Measurements from ENCODE around the gene RAD9A.

RAD9A gene

GRCh38 chr11:67391304-67392182 is at the start of gene RAD9A:
TSS of gene RAD9A (plus strand) at chr11:67391986. CDS start at chr11:67392045, 59 bp downstream.
- peak; percentile 48 for DNase-seq

GRCh38 chr11:67344264-67344663 is 47.5 kb upstream of the RAD9A start:
- DNase-seq: no peak

DNA sequence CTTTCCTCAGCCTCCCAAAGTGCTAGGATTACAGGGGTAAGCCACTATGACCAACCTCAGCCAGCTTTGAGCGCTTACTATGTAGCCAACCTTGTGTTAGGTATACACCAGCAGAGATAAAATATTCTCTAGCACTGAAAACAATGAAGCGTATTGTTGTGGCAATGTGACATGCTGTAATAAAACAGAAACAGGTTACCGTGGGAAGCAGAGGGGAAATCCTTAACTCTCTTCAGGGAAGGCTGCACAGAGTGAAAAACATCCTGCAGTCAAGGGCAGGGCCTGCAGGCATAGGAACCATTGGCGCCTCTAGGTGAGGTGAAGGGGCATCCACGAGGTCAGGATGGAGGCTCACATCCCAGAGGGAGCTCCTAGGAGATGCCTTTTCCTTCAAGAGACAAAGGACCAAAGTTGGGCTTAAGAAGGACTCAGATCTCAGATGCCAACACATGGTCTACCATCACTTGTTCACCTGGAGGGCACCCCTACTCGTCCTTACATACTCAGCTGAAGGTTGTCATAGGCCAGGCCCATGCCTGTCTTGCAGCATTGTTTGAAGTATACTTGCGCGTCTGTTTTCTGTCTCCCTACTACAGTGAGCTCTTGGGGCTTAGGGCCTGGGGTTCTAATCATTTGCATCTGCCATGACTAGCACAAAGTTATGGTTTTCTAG is 46.4 kb upstream of the RAD9A start:
- no peak for DNase-seq

GRCh38 chr11:67345920-67346819 is 45.6 kb upstream of the RAD9A start:
- DNase-seq: no peak

GRCh38 chr11:67347964-67348749 is 43.6 kb upstream of the RAD9A start:
- DNase-seq: no peak

DNA sequence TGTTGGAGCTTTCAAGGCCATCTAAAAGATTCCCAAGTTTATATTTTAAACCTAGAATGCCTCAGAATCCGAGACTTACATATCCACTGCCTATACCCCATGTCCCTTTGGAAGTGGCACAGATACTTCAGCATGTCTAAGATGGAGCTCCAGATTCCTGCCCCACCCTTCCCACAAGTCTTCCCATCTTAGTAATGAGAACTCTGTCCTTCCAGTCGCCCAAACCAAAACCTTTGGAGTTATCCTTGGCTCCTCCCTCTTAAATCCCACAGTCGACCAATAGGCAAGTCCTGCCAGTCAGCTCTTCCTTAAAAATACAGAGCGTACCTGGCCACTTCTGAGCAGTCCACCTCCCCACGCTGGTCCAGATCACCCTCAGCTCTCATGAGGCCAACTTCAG is 42.8 kb upstream of the RAD9A start:
- DNase-seq: no peak

DNA sequence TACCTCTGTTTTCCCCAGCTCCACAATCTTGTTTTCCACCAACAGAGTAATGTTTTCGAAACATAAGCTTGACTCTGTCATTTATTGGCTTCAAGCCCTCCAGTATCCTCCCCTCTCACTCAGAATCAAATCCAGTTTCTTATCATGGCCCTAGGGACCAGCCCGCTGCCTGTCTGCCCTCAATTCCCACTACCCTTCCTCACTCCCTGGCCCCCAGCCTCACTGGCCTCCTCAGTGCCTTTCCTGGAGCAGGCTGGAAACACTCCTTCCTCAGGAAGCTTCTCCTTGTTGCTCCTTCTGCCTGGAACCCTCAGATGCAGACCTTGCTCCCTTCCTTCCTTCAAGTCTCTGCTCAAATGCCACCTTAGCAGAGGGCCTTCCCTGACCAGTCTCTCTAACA is 42.3 kb upstream of the RAD9A start:
- DNase-seq: no peak

GRCh38 chr11:67349928-67350465 is 41.8 kb upstream of the RAD9A start:
- DNase-seq: no peak

DNA sequence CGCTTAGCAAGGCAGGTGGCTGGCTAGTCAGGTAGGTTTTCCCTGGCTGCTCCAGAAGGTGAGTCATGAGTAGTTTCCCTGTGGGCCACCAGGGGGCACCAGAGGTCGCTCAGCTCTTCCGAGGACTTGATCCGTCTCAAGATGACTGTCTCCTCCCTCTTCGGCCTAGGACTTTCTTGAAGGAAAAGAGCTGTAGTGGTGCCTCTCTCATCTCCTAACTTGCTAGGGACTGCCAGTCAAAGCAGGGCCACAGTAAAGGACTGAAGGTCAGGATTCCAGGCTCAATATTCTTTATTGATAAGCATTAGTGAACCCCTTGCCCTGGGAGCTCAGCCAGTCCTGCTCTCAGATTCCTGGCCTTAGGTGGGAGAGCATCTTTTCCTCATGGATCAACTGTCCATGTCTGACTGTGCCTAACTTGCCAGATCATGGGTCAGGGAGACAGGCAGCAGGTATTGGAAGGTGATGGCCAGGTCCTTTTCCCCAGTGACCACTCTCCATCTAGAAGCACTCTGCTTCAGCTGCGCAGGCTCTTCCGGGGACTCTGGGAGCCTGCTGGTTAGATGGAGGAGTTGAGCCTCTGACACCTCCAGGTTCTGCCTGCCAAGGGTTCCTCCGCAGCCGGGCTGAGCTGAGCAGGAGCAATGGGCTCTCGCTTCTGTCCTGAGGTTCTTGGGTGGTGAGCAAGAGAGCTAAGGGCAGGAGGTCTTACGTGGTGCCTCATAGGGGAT is 40.3 kb upstream of the RAD9A start:
- DNase-seq: no peak

DNA sequence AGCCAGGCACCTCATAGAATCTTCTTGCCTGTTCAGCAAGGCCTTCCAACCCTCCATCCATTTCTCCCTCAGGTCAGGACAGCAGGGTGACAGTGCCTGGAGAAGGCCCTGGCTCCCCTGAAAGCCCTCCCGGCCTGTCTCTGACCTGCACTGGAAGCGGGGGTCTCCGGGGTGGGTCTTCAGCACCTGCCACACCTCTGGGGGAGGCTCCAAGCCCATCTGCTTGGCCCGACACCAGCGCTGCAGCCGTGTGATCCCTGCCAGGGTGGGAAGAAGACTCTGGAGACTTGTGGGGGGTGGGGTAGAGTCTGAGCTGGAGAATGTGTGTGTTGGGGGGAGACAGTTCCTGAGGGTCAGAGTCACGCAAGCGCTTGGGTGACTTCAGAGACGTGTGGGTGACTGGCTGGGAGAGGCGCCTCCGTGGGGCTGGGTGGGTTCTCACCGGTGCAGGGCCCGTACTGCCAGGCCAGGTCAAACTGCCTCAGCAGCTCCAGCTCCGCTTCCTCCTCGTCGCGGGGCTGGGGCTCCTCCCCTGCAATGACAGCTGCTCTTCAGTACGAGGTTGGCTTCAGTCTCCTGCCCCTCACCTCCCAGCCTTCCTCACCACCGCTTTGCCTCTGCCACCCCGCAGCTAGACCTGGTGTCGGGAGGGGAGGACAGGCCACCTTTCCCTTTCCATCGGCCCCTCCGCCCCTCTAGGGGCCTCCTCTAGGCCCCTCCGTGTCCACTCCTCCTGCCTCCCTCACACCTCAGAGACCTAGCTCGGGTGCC is 39.1 kb upstream of the RAD9A start:
- no peak for DNase-seq

DNA sequence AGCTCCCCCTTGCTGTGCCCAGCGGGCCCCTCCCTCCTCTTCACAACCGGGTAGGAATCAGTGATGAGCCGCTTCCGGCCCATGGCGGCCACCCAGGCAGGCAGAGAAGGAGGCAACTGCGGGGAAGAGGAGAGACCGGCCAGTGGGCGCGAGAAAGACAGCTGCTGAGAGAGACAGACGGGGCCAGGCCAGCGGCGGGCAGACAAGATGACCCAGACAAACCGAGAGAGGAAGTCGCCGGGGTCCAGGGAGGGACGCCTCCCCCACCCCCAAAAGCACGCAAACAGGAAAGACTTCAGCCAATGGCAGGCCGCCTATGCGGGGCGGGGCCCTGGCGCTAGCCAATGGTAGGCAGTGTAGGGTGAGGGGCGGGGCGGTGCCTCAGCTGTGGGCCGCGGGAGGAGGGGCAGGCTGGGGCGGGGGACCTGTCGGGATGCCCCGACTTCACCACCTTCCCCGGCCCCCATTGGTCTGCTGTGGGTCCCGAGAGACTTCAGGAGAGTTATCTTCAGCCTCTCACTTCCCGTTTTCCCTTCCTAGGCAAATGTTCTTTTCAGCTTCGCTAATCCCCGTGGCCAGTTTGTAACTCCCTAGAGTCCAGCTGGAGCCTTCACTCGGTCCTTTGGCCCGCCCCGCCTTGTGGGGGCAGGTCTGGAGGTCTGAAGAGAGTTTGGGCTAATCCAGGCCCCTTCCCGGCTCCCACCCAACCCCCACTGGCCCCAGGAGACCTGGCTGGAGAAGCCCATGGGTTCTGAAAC is 38.3 kb upstream of the RAD9A start, which contains the start of gene POLD4:
Gene POLD4 (minus strand): TSS at position 230 of the 758 bp plus-strand sequence. CDS start 147 bp downstream, at position 83.
- DNase-seq: peak; percentile 81

DNA sequence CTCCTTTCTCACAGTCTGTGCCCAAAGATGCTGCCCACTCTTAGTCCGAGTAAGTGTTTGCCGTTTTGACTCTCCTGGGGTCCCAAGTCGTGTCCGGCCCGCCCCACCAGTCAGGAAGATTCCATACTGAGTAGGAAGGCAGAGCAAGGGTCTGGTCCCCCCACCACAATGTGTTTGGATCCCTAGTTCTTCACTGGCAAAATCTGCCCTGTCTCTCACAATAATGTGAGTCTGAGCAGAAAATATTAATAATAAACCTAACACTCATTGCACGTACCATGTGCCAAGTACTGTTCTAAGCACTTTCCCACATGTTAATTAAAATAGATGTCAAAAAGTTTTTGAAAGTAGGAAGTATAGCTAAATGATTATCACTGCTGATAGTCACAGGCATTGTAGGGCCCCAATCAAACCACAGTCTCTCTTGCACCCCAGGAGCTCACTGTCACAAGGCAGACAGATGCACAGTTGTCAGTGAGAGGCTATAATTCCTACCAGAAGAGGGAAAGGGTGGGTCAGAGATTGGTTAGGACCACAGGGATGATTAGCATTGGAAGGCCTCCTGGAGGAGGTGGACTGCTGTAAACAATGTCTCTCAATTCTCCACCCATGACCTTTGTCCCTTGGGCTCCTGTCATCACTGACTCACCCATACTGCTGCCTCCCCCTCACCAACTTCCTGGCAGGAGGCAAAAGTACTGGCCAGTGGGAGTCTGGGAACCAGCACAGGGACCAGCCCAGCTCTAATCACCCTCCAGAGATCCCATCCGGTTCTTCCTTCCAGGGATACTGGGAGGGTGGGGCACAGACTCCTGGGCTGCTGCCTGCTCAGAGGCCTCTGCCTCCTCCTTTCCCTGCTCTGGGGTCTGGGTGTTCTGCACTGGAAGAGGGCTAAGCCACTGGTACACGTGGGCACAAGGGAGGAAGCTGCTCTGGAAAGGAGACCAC is 37.4 kb upstream of the RAD9A start:
- DNase-seq: peak; percentile 72

DNA sequence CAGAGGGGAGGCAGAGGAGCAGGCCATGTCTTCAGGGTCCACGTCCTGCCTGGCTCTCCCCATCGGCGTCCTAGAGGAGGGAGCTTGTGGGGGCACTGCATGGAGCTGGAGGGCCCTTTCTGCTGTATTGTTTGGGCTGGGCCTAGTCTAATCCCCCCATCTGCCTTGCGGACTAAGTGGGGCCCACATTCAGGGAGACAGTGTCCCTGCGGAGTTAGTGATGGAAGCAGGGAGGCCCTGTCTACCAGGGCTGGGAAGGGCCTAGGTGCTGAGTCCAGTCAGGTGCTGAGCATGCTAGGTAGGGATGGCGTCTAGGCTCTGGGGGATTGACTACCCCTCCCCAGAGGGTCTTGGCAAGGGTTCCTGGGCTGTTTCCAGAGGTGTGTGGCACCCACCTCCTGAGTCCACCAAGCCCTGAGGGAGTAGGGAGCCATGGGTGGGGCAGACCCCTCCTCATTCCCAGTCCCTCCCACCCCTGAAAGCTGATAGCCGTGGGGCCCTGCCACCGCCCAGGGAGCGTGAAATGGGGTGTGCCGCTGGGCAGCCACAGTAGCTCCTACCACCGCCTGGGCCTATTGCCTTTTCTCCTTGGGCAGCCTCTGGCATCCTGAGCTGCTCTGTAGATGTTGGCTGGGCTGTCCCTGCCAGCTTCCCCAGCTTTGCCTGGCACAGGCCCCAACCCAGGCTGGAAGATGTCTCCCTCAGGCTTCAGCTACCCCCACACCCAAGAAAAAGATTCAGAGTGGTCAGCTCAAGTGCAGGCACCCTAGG is 36.6 kb upstream of the RAD9A start:
- DNase-seq: no peak

DNA sequence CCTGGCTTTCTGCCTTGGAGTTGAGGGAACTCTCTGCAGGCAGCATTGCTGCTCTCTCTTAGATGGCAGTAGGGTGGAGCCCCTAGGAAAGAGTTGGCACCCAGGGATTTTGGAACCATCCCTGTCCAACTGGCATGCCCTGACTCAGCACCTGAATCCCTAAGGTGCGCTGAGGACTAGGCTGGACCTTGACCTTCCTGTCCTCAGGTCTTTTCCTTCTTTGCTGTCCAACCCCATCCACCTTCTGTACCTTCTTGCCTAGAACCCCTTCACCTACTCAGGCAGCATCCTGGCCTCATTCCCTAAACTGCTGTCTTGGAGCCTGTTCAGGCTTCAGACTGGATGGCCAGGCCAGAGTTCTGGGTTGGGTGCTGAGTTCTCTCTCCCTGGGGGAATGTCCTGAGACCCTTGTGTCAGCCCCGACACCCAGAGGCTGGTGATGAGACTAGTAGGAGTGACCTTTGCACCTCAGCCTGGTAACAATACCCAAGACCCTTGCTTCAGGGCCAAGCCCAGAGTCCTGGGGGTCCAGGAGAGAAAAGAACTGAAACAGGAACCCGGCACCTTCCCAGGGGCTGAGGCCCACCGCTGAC is 35.9 kb upstream of the RAD9A start:
- DNase-seq: no peak

GRCh38 chr11:67356387-67356863 is 35.4 kb upstream of the RAD9A start:
- DNase-seq: no peak

DNA sequence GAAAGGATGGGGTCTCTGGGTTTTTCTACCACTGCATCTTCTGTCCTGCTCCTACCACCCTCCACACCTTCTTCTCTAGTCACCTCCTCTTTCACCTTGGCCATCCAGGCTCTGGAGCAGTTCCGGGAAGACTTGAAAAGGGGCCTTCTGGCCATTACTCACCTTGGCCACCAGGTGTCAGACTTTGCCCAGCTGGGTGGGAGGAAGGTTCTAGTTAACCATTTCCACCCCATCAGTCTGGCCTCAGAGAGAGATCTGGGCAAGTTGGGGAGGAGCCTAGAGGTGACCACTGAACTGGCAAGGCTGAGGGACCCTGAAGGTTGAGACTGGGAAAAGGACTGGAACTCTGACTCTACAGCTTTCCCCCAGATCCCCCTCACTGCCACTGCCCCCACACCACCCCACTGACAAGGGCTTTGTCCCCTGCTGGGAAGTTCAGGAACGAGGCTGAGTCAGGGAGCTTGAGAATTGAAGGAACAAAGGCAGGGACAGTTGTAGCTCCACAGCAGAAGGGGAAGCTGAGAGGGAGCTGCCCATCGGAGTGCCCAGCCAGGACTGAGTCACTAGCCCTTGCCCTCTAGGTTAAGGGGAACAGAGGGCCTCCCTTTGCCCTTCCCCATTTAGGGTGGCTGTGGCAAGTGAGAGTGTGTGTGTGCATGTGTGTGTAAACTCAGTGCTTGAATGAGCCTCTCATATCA is 34.8 kb upstream of the RAD9A start:
- peak; percentile 45 for DNase-seq
